Activated naive CD8-positive, alpha-beta T cell treated with anti-CD3 and anti-CD28 coated beads, Interleukin-2, amount 10 ng/mL, durations not matched to agents 7 days and 5 days (primary cell): ENCODE data around the gene ZBTB22. TPM values are rescaled to one million over a fixed set of nuclear protein-coding genes. Genes with fewer than 3 reads are reported as not detected.
"Not testable (repeated sequence)": the region's sequence is repeated elsewhere in the genome, so short reads cannot be mapped to it uniquely, and the experiment has no call there.

Experiments
- ATAC-seq: fragments of 150-1000 bp; cut with Tn5 transposase; one replicate; pipeline ENCODE4 v1.10.0; 2021; ENCODE audit warnings: low read depth, moderate library complexity
- POLR2A ChIA-PET: fragments of 350-600 bp; sonication (Branson Sonifier 250); formaldehyde crosslinking; loops from one replicate; lab custom pipeline; 2021; ENCODE audit warnings: antibody characterized with exemption; lab: Charles Lee
- DNase-seq: peaks from one replicate; pipeline ENCODE4 v3.0.0; 2021
- H3K27ac Mint-ChIP-seq: one replicate; pipeline ENCODE4 v1.8.0; 2022; ENCODE audit warnings: mild to moderate bottlenecking, mixed read lengths
- H3K27me3 Mint-ChIP-seq: one replicate; pipeline ENCODE4 v1.8.0; 2022; ENCODE audit warnings: mild to moderate bottlenecking, moderate library complexity, mixed read lengths
- H3K36me3 Mint-ChIP-seq: one replicate; pipeline ENCODE4 v1.8.0; 2021; ENCODE audit warnings: mild to moderate bottlenecking, mixed read lengths
- H3K4me1 Mint-ChIP-seq: one replicate; pipeline ENCODE4 v1.8.0; 2021; ENCODE audit warnings: mixed read lengths
- H3K4me3 Mint-ChIP-seq: one replicate; pipeline ENCODE4 v1.8.0; 2022; ENCODE audit warnings: mild to moderate bottlenecking, moderate library complexity, mixed read lengths
- H3K9me3 Mint-ChIP-seq: one replicate; pipeline ENCODE4 v1.8.0; 2021; ENCODE audit warnings: mixed read lengths
- total RNA-seq, 2 experiments: library from RNA; stranded (reverse); gene quantifications; one replicate each; pipeline ENCODE4 v1.2.3, GENCODE V29; 2021

Gene ZBTB22
- total RNA-seq, 2 experiments from 2014 or later, result 20.9 to 24.5 TPM

DNA sequence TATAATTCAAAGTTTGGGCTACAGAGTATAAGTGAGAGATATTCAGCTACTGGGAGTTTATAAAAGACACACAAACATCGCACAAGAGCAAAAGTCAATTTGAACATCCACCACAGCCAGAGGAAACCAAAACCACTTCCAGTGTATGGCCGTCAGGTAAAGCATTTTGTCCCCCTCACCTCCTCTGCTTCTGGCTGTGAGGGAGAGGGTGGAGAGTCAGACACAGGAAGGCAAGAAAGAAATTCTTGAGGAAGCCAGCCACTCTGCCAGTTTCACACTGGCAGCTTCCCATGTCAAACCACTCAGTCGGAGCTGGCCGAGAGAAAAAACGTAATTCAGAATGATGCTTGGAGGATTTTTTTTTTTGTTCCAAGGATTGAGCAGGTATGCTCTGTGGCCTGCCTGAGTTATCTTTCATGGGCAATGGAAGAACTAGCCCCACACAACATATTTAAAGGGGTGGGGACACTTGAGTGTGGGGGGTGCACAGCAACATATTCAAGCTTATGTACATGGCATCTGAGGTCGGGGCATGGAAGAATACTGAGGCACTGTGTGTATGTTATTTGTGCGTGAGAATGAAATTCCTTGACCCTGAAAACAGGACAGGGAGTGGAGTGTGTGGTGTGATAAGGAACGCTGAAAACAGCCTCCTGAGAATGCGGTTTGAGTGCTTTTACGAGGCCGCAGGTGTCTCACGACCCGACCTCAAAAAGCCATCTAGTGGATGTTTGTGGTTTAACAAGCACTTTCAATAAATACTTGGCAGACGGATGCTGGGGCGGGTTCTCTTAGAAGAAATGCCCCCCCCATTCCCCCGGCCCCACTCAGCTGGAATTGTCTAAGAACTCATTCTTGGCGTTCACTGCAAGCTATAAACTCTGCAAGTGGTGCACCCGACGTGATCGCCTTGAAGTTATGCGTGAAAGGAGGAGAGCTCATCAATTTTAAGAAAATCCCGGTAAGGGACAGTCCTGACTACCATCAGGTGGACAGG is 27.5 kb upstream of the ZBTB22 start:
- peak; percentile 68 for ATAC-seq
- peak; percentile 61 for DNase-seq
- H3K9me3 Mint-ChIP-seq, result no peaks in the 10 kb centered on the region
- peaks cover 28% of the 10 kb centered on the region for H3K4me1 Mint-ChIP-seq
- H3K36me3 Mint-ChIP-seq, result peaks cover 2% of the 10 kb centered on the region
- no peaks in the 10 kb centered on the region for H3K27me3 Mint-ChIP-seq
- POLR2A ChIA-PET, result interaction anchor here (0.5 to 3.4 kb wide), 22 partner anchors 10 to 373 kb away, joined by 3 to 67 read pairs (median 4); partner anchors contain the start of genes B3GALT4, KIFC1, PFDN6 and RGL2
- H3K27ac Mint-ChIP-seq, result peak overlapping the region; percentile 87
- H3K4me3 Mint-ChIP-seq, result peak overlapping the region; percentile 74

DNA sequence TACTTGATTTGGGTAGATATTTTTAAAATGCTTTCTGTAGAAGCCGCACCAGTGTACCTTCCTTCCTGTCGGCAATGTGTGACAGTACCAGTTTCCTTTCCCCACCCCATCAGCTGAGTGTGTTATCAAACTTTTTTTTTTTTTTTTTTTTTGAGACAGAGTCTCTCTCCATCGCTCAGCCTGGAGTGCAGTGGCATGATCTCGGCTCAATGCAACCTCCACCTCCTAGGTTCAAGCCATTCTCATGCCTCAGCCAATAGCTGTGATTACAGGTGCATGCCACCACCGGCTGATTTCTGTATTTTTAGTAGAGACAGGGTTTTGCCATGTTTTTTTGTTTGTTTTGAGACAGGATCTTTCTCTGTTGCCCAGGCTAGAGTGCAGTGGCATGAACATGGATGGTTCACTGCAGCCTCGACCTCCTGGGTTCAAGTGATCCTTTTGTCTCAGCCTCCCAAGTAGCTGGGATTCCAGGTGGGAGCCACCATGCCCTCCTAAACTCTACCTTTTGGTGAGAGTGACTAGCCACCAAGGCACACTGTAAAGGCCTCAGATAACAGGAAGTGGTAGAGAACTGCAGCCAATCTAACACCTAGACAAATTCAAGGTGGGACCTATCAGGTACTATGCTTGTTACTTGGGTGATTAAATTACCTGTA is 26.5 kb upstream of the ZBTB22 start:
- ATAC-seq (peak; percentile 78), DNase-seq (peak; percentile 63)
- Mint-ChIP-seq H3K4me1 (peaks cover 28% of the 10 kb centered on the region), H3K36me3 (no peaks in the 10 kb centered on the region), H3K9me3 (no peaks in the 10 kb centered on the region), H3K27ac (peak overlapping the region; percentile 87), H3K4me3 (peak overlapping the region; percentile 80), H3K27me3 (peaks cover 2% of the 10 kb centered on the region)
- POLR2A ChIA-PET, result interaction anchor here (0.6 to 3.4 kb wide), 20 partner anchors 9 to 372 kb away, joined by 3 to 67 read pairs (median 5); partner anchors contain the start of genes B3GALT4, PFDN6, RGL2 and RPS18

DNA sequence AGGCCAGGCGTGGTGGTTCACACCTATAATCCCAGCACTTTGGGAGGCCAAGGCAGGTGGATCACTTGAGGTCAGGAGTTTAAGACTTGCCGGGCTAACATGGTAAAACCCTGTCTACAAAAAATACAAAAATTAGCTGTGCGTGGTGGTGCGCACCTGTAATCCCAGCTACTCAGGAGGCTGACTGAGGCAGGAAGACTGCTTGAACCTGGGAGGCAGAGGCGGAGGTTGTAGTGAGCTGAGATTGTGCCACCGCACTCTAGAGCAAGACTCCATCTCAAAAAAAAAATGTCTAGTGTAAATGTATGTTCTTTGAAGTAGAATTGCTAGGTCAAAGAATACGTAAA is 26.0 kb upstream of the ZBTB22 start:
- DNase-seq, result peak; percentile 41
- Mint-ChIP-seq H3K4me1 (peaks cover 28% of the 10 kb centered on the region), H3K27ac (peak overlapping the region; percentile 87), H3K4me3 (peak overlapping the region; percentile 80)
- POLR2A ChIA-PET, result interaction anchor here (0.6 to 3.4 kb wide), 16 partner anchors 9 to 372 kb away, joined by 3 to 67 read pairs (median 6); partner anchors contain the start of genes B3GALT4, PFDN6, RGL2 and RPS18
- not testable (repeated sequence) for ATAC-seq, H3K9me3 Mint-ChIP-seq, H3K36me3 Mint-ChIP-seq, H3K27me3 Mint-ChIP-seq

DNA sequence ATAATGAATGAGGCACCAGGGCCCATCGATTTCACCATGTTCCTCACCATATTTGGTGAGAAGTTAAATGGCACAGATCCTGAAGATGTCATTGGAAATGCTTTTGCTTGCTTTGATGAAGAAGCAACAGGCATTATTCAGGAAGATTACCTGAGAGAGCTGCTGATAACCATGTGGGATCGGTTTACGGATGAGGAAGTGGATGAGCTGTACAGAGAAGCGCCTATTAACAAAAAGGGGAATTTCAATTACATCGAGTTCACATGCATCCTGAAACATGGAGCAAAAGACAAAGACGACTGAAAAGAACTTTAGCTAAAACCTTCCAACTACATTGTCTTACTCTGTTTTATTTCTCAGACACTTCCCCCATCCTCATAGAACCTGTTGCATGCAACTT is 21.6 kb upstream of the ZBTB22 start:
- Mint-ChIP-seq H3K4me1 (peaks cover 12% of the 10 kb centered on the region), H3K27ac (no peak overlapping the region), H3K9me3 (no peaks in the 10 kb centered on the region), H3K27me3 (peaks cover 2% of the 10 kb centered on the region), H3K36me3 (no peaks in the 10 kb centered on the region), H3K4me3 (no peak overlapping the region)
- ATAC-seq, result no peak
- no peak for DNase-seq
- POLR2A ChIA-PET, result interaction anchor here (1.5 kb wide), 1 partner anchor 22 kb away, joined by 4 read pairs; the partner anchor contains the start of gene ZBTB22

DNA sequence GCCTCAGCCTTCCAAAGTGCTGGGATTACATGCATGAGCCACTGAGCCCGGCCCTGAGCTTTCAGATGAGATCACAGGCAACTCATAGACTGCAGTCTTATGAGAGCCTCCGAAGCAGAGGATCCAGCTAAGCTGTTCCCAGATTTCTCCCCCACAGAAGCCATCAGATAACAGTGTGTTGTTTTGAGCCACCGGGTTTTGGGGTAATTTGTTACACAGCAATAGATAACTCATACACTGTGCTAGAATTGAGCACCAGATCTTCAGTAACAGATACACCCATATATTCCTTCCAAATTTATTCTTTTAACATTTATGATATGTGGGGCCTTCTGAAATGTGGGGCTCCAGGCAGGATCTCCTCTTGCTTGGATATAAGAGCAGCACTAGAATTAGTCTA is 19.0 kb upstream of the ZBTB22 start:
- H3K4me3 Mint-ChIP-seq, result no peak overlapping the region
- peaks cover 2% of the 10 kb centered on the region for H3K27me3 Mint-ChIP-seq
- peaks cover 7% of the 10 kb centered on the region for H3K4me1 Mint-ChIP-seq
- H3K36me3 Mint-ChIP-seq, result no peaks in the 10 kb centered on the region
- H3K9me3 Mint-ChIP-seq, result no peaks in the 10 kb centered on the region
- no peak for ATAC-seq
- POLR2A ChIA-PET, result interaction anchor here (0.6 kb wide), 1 partner anchor 11 kb away, joined by 4 read pairs; no protein-coding TSS in a partner anchor
- H3K27ac Mint-ChIP-seq, result no peak overlapping the region
- no peak for DNase-seq

DNA sequence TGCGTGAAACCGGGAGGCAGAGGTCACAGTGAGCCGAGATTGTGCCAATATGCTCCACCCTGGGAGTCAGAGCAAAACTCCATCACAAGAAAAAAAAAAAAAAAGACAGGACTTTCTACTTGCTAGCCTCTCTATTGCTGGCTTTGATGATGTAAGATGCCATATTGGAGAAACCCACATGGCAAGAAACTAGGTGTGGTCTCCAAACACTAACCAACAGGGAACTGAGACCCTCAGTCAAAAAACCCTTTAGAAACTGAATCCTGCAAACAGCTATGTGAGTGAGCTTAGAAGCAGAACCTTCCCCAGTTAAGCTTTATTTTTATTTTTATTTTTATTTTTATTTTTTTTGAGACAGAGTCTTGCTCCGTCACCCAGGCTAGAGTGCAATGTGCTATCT is 18.4 kb upstream of the ZBTB22 start:
- Mint-ChIP-seq H3K4me1 (peaks cover 7% of the 10 kb centered on the region), H3K27me3 (peaks cover 2% of the 10 kb centered on the region), H3K27ac (no peak overlapping the region), H3K4me3 (no peak overlapping the region), H3K36me3 (no peaks in the 10 kb centered on the region), H3K9me3 (no peaks in the 10 kb centered on the region)
- no peak for DNase-seq
- ATAC-seq, result no peak
- POLR2A ChIA-PET, result interaction anchor here (0.6 kb wide), 1 partner anchor 10 kb away, joined by 4 read pairs; no protein-coding TSS in a partner anchor

DNA sequence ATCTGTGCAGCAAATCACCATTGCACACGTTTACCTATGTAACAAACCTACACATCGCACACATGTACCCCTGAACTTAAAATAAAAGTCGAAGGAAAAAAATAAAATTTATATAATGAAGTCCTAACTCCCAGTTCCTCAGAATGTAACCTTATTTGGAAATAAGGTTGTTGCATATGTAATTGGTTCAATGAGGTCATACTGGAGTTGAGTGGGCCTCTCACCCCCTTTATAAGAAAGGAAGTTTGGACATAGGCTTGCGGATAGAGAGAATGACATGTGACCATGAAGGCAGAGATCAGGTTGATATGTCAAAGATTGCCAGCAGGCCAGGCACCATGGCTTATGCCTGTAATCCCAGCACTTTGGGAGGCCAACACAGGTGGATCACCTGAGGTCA is 16.1 kb upstream of the ZBTB22 start:
- Mint-ChIP-seq H3K27ac (no peak overlapping the region), H3K27me3 (no peaks in the 10 kb centered on the region), H3K4me1 (peaks cover 7% of the 10 kb centered on the region), H3K4me3 (no peak overlapping the region), H3K36me3 (no peaks in the 10 kb centered on the region), H3K9me3 (no peaks in the 10 kb centered on the region)
- POLR2A ChIA-PET, result no interaction called here
- no peak for DNase-seq
- no peak for ATAC-seq

DNA sequence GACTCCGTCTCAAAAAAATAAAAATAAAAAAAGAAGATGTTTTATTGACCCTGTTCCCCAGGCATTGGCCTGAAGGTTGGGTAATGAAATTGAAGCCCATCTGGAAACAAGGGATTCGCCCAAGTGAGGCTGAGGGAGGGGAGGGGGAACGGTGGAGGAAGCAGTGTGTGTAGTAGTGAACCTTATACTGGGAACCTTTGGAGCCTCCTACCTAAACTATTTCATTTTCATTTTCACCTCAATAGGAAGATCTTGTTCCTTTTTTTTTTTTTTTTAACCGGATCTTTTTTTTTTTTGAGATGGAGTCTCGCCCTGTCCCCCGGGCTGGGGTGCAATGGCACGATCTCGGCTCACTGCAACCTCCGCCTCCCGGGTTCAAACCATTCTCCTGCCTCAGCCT is 13.2 kb upstream of the ZBTB22 start:
- Mint-ChIP-seq H3K27me3 (no peaks in the 10 kb centered on the region), H3K4me1 (peaks cover 8% of the 10 kb centered on the region), H3K27ac (no peak overlapping the region), H3K4me3 (no peak overlapping the region), H3K9me3 (no peaks in the 10 kb centered on the region), H3K36me3 (no peaks in the 10 kb centered on the region)
- DNase-seq (no peak), ATAC-seq (no peak)
- POLR2A ChIA-PET, result no interaction called here

DNA sequence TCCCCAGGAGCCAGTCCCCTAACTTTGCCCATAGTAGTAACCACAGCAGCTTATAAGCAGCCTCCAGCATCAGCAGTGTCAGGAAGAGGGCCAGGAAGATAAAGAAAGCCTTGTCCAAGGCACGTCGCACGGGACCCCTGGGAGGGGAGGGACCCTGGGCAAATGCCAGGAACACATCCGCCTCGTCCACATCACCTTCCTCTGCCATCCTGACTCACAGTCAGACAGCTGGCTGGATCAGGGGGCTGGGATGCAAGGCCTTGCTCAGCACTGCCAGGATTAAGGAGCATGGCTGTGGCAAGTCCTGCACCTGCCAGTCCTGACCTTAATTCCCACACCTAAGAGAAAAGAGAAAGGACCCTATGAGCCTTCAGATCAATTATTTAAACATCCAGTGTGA is 11.5 kb upstream of the ZBTB22 start:
- no peaks in the 10 kb centered on the region for H3K27me3 Mint-ChIP-seq
- no peaks in the 10 kb centered on the region for H3K9me3 Mint-ChIP-seq
- H3K27ac Mint-ChIP-seq, result no peak overlapping the region
- H3K36me3 Mint-ChIP-seq, result no peaks in the 10 kb centered on the region
- ATAC-seq (no peak), DNase-seq (no peak)
- peaks cover 8% of the 10 kb centered on the region for H3K4me1 Mint-ChIP-seq
- POLR2A ChIA-PET, result interaction anchor here (2.1 kb wide), 1 partner anchor 15 kb away, joined by 5 read pairs; no protein-coding TSS in a partner anchor
- H3K4me3 Mint-ChIP-seq, result no peak overlapping the region

DNA sequence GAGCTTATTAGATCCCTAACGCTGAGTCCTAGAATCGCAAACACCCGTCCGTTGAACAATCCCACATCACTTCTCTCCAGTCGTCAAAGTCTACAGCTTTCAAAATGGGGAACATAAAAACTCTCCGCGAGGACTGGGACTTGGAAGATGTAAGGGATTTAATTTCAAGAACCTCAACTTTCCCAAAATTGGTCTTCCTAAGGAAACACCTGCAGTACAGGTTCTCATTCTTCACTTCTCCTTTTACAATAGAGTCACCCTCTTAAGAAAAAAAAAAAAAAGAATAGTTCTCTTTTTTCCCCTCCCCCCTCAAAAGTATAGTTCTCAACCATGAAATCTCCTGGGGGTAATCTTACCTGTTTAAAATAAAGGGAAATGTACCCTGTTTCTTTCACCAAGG is 6.6 kb upstream of the ZBTB22 start:
- H3K4me3 Mint-ChIP-seq, result peak overlapping the region; percentile 100
- peaks cover 30% of the 10 kb centered on the region for H3K4me1 Mint-ChIP-seq
- H3K36me3 Mint-ChIP-seq, result peaks cover 30% of the 10 kb centered on the region
- peak overlapping the region; percentile 100 for H3K27ac Mint-ChIP-seq
- POLR2A ChIA-PET, result interaction anchor here (0.7 to 1.8 kb wide), 2 partner anchors 35 to 75 kb away, joined by 3 to 4 read pairs; partner anchors contain the start of genes PFDN6 and WDR46
- ATAC-seq, result no peak
- no peaks in the 10 kb centered on the region for H3K27me3 Mint-ChIP-seq
- H3K9me3 Mint-ChIP-seq, result no peaks in the 10 kb centered on the region
- no peak for DNase-seq

DNA sequence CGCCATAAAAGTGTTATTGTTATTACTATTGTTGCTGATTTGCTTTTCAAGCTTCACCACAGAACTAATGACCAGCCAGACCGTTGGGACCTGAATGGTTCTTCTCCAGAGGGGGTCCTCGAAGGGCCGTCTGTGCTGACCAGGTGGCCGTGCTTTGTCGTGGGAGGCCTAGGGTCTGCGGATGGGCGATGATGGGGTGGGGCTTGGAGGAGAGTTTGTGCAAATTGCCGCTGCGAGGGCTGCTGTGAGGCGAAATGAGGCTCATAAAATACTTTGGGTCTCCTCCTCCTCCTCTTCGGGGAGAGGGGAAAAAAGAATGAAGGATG is 6.0 kb upstream of the ZBTB22 start:
- Mint-ChIP-seq H3K4me3 (peak overlapping the region; percentile 100), H3K9me3 (no peaks in the 10 kb centered on the region), H3K4me1 (peaks cover 35% of the 10 kb centered on the region), H3K27ac (peak overlapping the region; percentile 100), H3K36me3 (peaks cover 34% of the 10 kb centered on the region), H3K27me3 (no peaks in the 10 kb centered on the region)
- POLR2A ChIA-PET, result interaction anchor here (0.5 to 1.8 kb wide), 3 partner anchors 34 to 228 kb away, joined by 3 to 4 read pairs (median 3); partner anchors contain the start of genes PFDN6 and WDR46
- ATAC-seq (no peak), DNase-seq (peak; percentile 53)

DNA sequence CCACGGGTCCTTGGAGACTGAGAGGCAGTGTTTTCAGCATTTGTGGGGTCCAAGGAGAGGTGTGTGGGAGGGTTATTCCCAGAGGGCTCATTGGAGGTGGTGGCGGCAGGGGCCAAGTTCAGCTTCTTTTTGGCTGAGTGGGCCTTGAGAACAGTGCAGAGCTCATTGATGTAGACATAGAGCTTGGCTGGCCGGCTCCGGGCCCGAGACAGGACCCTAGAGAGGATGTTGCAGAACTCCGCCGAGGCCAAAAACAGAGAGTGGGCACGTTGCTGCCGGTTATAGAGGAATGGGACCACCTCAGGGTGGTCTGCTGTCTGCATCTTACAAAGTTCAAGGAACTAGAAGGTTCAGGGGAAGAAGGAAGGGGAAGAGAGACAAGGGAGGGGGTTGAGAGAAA is 3.7 kb upstream of the ZBTB22 start:
- Mint-ChIP-seq H3K27me3 (no peaks in the 10 kb centered on the region), H3K36me3 (peaks cover 44% of the 10 kb centered on the region), H3K4me3 (peak overlapping the region; percentile 100), H3K9me3 (no peaks in the 10 kb centered on the region), H3K27ac (peak overlapping the region; percentile 100), H3K4me1 (peaks cover 50% of the 10 kb centered on the region)
- POLR2A ChIA-PET, result no interaction called here
- no peak for ATAC-seq
- no peak for DNase-seq
